Trophoblast cell (in vitro differentiated cells and primary cell): ENCODE results near the gene SNX27.

Experiments
- DNase-seq, 2 donors: peaks; one replicate each; pipeline ENCODE4 v3.0.0-alpha.2; 2016
- H2AFZ ChIP-seq: 2 replicates; pipeline ENCODE4 v1.6.1; 2013; ENCODE audit warnings: low read length, moderate library complexity, mild to moderate bottlenecking; ENCODE audit not compliant: insufficient read depth, poor library complexity
- H2AK5ac ChIP-seq: 2 replicates; pipeline ENCODE4 v1.6.1; 2013; ENCODE audit warnings: mild to moderate bottlenecking, low read length
- H2BK120ac ChIP-seq: 2 replicates; pipeline ENCODE4 v1.6.1; 2013; ENCODE audit warnings: low read length, mild to moderate bottlenecking, moderate library complexity; ENCODE audit not compliant: insufficient read depth, poor library complexity
- H2BK12ac ChIP-seq: 2 replicates; pipeline ENCODE4 v1.6.1; 2013; ENCODE audit warnings: mild to moderate bottlenecking, low read length, moderate library complexity
- H2BK5ac ChIP-seq: 2 replicates; pipeline ENCODE4 v1.6.1; 2013; ENCODE audit warnings: low read length, low read depth, moderate library complexity, mild to moderate bottlenecking; ENCODE audit not compliant: poor library complexity
- H3K14ac ChIP-seq: 2 replicates; pipeline ENCODE4 v1.6.1; 2013; ENCODE audit warnings: mild to moderate bottlenecking, low read length
- H3K18ac ChIP-seq: 2 replicates; pipeline ENCODE4 v1.6.1; 2013; ENCODE audit warnings: mild to moderate bottlenecking, low read length
- H3K23ac ChIP-seq: 2 replicates; pipeline ENCODE4 v1.6.1; 2013; ENCODE audit warnings: low read length
- H3K27ac ChIP-seq: 2 replicates; pipeline ENCODE4 v1.5.1; 2013; ENCODE audit warnings: low read depth, mild to moderate bottlenecking, inconsistent platforms, low read length, moderate library complexity
- H3K27me3 ChIP-seq: 2 replicates; pipeline ENCODE4 v1.6.1; 2013; ENCODE audit warnings: inconsistent platforms, mild to moderate bottlenecking, low read length, moderate library complexity; ENCODE audit not compliant: insufficient read depth
- H3K36me3 ChIP-seq, 2 experiments: 1 replicate in 1 of 2; 2 replicates in 1 of 2; pipeline ENCODE4 v1.6.1; 2013; ENCODE audit warnings: low read length in 2 of 2, mild to moderate bottlenecking in 2 of 2, moderate library complexity in 1 of 2; ENCODE audit not compliant: insufficient read depth in 2 of 2, control insufficient read depth in 1 of 2
- H3K4ac ChIP-seq: 2 replicates; pipeline ENCODE4 v1.6.1; 2013; ENCODE audit warnings: low read depth, mild to moderate bottlenecking, low read length, moderate library complexity
- H3K4me1 ChIP-seq, 2 experiments: 1 replicate in 1 of 2; 2 replicates in 1 of 2; pipeline ENCODE4 v1.6.1; 2013; ENCODE audit warnings: low read length in 2 of 2, mild to moderate bottlenecking in 2 of 2, moderate library complexity in 1 of 2; ENCODE audit not compliant: insufficient read depth in 2 of 2, control insufficient read depth in 1 of 2
- H3K4me2 ChIP-seq: 2 replicates; pipeline ENCODE4 v1.6.1; 2013; ENCODE audit warnings: inconsistent platforms, mild to moderate bottlenecking, low read length, moderate library complexity
- H3K4me3 ChIP-seq: 2 replicates; pipeline ENCODE4 v1.5.1; 2013; ENCODE audit warnings: mild to moderate bottlenecking, low read depth, low read length, inconsistent platforms
- H3K79me1 ChIP-seq: one replicate; pipeline ENCODE4 v1.6.1; 2013; ENCODE audit warnings: low read length
- H3K79me2 ChIP-seq: 2 replicates; pipeline ENCODE4 v1.6.1; 2013; ENCODE audit warnings: low read length, mild to moderate bottlenecking; ENCODE audit not compliant: control insufficient read depth, insufficient read depth, poor library complexity
- H3K9ac ChIP-seq: 2 replicates; pipeline ENCODE4 v1.6.1; 2013; ENCODE audit warnings: mild to moderate bottlenecking, low read length
- H3K9me3 ChIP-seq: 2 replicates; pipeline ENCODE4 v1.6.1; 2013; ENCODE audit warnings: low read depth, mild to moderate bottlenecking, control low read depth, inconsistent platforms, low read length; ENCODE audit not compliant: insufficient read depth
- H4K12ac ChIP-seq: 2 replicates; pipeline ENCODE4 v1.6.1; 2013; ENCODE audit warnings: low read depth, mild to moderate bottlenecking, low read length, moderate library complexity
- H4K8ac ChIP-seq: 2 replicates; pipeline ENCODE4 v1.6.1; 2013; ENCODE audit warnings: low read depth, mild to moderate bottlenecking, low read length, moderate library complexity
- H4K91ac ChIP-seq: one replicate; pipeline ENCODE4 v1.6.1; 2013; ENCODE audit warnings: low read depth, mild to moderate bottlenecking, low read length, moderate library complexity
- WGBS: extraction: QIAGEN DNeasy Blood & Tissue Kit; methylation state at CpG from one replicate; pipeline ENCODE4 v1.1.7; 2013; ENCODE audit warnings: missing lambda C conversion rate; ENCODE audit not compliant: insufficient read length, insufficient coverage; ENCODE audit errors: extremely low coverage; 5-methylcytosine and 5-hydroxymethylcytosine counted together

Gene SNX27

DNA sequence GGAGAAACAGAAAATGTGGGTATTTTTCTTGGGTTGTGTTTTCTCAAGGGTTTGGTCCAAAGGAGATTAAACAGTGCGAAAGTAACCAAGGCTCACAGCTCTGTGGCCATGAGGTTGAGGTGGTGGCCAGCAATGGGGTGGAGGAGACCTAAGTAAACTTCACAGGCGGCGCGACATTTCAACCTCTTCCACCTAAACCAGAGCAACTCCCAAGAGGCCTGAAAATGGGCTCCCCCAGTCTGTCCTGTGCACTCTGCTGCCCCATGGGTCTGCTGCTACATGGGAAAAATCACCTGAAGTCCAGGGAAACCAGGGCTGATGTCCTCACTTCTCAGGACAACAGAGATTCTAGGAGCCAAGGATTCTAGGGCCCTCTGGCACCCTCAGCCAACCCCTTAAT is 92.4 kb downstream of the SNX27 start:
- Histone ChIP-seq H3K9me3 (no peaks in the 10 kb centered on the region), H2BK12ac (no peak overlapping the region), H2BK5ac (no peak overlapping the region), H3K27me3 (no peaks in the 10 kb centered on the region), H2AK5ac (no peak overlapping the region), H4K8ac (no peak overlapping the region), H3K79me1 (no peaks in the 10 kb centered on the region), H2BK120ac (no peak overlapping the region), H3K36me3 (peaks cover 3 to 11% of the 10 kb centered on the region in 2 experiments), H3K79me2 (no peaks in the 10 kb centered on the region), H3K18ac (no peak overlapping the region), H4K12ac (no peak overlapping the region), H3K14ac (no peak overlapping the region), H3K27ac (no peak overlapping the region), H4K91ac (no peak overlapping the region), H3K4me2 (no peak overlapping the region), H3K4me3 (no peak overlapping the region), H3K4ac (no peak overlapping the region), H3K4me1 (peaks cover 9 to 10% of the 10 kb centered on the region in 2 experiments), H3K23ac (no peak overlapping the region), H3K9ac (no peak overlapping the region), H2AFZ (no peak overlapping the region)
- no CpG with 5 or more reads among the region's 4 CpGs for WGBS
- DNase-seq: no peak

DNA sequence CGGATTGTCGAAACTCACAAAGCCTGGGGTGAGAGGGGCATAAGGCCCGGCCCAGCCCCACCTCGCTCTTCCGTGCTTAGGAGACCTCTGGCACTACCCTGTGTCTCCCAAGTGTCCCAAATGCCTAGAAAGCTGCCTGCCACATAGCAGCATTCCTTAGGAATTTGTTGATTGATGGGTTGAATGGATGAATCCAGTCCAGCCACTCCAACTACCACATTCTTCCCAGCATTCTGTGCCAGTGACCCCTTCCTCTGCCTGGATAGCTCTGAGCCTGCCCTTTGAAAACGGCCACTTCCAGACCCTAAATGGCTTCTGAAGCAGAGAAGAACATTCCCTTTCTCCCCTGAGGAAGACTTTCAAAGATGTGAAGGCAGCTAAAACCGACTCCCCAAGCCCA is 93.3 kb downstream of the SNX27 start:
- H3K4ac ChIP-seq: no peak overlapping the region
- H3K9me3 ChIP-seq: no peaks in the 10 kb centered on the region
- no peaks in the 10 kb centered on the region for H3K27me3 ChIP-seq
- H4K12ac ChIP-seq: no peak overlapping the region
- H3K23ac ChIP-seq: no peak overlapping the region
- H3K14ac ChIP-seq: no peak overlapping the region
- no peak overlapping the region for H2BK12ac ChIP-seq
- peak overlapping the region; percentile 19 for H4K8ac ChIP-seq
- peaks cover 3 to 7% of the 10 kb centered on the region in 2 experiments for H3K36me3 ChIP-seq
- no peak overlapping the region for H2AK5ac ChIP-seq
- H3K4me1 ChIP-seq: peaks cover 9 to 10% of the 10 kb centered on the region in 2 experiments
- H2BK120ac ChIP-seq: no peak overlapping the region
- H3K18ac ChIP-seq: no peak overlapping the region
- no peaks in the 10 kb centered on the region for H3K79me2 ChIP-seq
- H2BK5ac ChIP-seq: no peak overlapping the region
- H3K27ac ChIP-seq: no peak overlapping the region
- H2AFZ ChIP-seq: no peak overlapping the region
- H4K91ac ChIP-seq: no peak overlapping the region
- no CpG with 5 or more reads among the region's 7 CpGs for WGBS
- no peak overlapping the region for H3K4me2 ChIP-seq
- no peaks in the 10 kb centered on the region for H3K79me1 ChIP-seq
- DNase-seq: peak in 1 of 2 donors; percentile 43
- H3K9ac ChIP-seq: no peak overlapping the region
- no peak overlapping the region for H3K4me3 ChIP-seq

DNA sequence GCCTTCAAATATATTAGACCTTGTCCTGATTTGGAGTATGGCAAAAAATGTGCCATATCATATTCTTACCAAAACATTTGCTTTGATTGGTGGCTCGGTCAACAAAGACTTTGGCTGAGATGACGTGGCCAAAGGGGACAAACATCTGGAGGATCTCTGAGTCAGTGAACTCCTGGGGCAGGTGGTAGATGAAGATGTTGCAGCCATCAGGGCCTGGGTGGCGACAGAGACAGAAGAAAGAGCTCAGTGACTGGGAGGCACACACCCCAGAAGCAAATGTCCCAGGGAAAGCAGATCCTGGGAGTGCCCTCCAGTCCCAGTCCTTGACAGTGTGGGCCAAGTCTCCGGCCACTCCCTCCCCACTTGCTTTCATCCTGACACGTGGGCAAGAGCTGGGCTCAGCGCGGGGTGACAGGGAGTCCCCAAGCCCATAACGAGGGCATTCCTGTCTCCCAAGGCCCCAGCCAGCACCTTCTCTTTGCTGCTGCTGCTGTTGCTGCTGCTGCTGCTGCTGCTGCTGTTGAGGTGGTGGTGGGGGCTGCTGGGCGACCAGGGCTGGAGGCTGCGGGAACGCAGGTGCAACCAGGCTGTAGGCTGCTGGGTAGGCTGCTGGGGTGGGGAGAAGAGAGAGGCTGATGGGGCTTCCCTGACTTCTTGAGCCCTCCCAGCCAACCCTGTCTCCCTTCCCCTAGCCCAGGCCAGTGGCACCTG is 94.1 kb downstream of the SNX27 start:
- H3K4me1 ChIP-seq: peaks cover 9 to 10% of the 10 kb centered on the region in 2 experiments
- no peak overlapping the region for H3K4me3 ChIP-seq
- no peak overlapping the region for H3K23ac ChIP-seq
- DNase-seq: peak; percentile 40 to 68
- no peak overlapping the region for H2BK5ac ChIP-seq
- no peak overlapping the region for H4K91ac ChIP-seq
- no peak overlapping the region for H2AFZ ChIP-seq
- H3K4ac ChIP-seq: no peak overlapping the region
- no peaks in the 10 kb centered on the region for H3K79me1 ChIP-seq
- WGBS: no CpG with 5 or more reads among the region's 11 CpGs
- H3K18ac ChIP-seq: no peak overlapping the region
- no peak overlapping the region for H3K9ac ChIP-seq
- H3K9me3 ChIP-seq: no peaks in the 10 kb centered on the region
- H3K4me2 ChIP-seq: no peak overlapping the region
- H4K12ac ChIP-seq: no peak overlapping the region
- H3K36me3 ChIP-seq: peaks cover 3 to 6% of the 10 kb centered on the region in 2 experiments
- H3K14ac ChIP-seq: no peak overlapping the region
- H4K8ac ChIP-seq: no peak overlapping the region
- no peak overlapping the region for H3K27ac ChIP-seq
- no peaks in the 10 kb centered on the region for H3K79me2 ChIP-seq
- no peak overlapping the region for H2BK120ac ChIP-seq
- H2BK12ac ChIP-seq: no peak overlapping the region
- H2AK5ac ChIP-seq: no peak overlapping the region
- no peaks in the 10 kb centered on the region for H3K27me3 ChIP-seq

DNA sequence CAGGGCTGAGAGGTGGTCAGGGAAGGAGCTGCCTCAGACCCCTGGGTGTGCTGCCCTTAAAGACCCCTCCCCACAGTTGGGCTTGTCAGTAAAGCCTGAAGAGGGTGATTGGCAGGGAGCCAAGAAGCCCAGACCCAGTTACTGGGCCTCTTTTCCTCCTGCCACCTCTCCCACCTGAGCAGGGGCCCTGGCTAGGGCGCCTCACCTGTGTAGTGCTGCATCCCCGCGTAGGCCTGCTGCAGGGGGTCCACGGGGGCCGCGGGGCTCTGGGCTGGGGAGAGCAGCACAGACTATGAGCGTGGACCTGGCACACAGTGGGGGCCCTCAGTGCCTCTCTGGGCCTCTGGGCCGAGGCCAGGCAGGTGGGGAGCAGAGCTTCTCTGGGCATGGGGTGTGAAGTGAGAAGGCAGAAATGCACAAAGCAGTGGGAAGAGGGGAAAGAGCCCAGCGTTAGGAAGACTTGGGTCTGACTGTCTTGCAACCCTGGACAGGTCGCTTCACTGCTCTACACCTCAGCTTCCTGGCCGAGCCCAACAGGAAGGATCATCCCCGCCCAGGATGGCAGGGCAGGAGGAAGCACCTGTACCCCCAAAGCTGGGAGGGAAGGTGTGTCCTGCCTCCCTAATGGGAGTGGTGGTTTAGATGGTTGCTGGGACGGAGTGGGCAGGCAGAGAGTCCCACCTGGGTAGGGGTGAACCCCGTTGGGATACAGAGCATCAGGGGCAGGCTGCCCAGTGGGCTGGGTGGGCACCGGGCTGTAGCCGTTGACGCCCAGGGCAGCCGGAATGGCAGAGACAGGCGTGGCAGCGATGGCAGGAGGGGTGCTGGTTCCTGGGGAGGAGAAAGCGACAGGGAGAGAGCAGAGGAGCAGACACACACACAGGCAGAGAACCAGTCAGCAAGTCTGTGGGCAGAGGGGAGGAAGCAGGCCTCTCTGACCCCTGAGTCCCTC is 94.9 kb downstream of the SNX27 start:
- H3K4ac ChIP-seq: no peak overlapping the region
- no peaks in the 10 kb centered on the region for H3K36me3 ChIP-seq
- H3K79me2 ChIP-seq: no peaks in the 10 kb centered on the region
- H3K79me1 ChIP-seq: no peaks in the 10 kb centered on the region
- no CpG with 5 or more reads among the region's 21 CpGs for WGBS
- no peak for DNase-seq
- peak overlapping the region; percentile 14 for H3K4me3 ChIP-seq
- H2BK12ac ChIP-seq: no peak overlapping the region
- H2BK120ac ChIP-seq: no peak overlapping the region
- no peak overlapping the region for H3K23ac ChIP-seq
- no peaks in the 10 kb centered on the region for H3K27me3 ChIP-seq
- H4K12ac ChIP-seq: no peak overlapping the region
- no peak overlapping the region for H3K4me2 ChIP-seq
- H3K9ac ChIP-seq: no peak overlapping the region
- no peak overlapping the region for H3K18ac ChIP-seq
- no peak overlapping the region for H2AK5ac ChIP-seq
- H3K14ac ChIP-seq: no peak overlapping the region
- H2BK5ac ChIP-seq: no peak overlapping the region
- no peak overlapping the region for H4K8ac ChIP-seq
- no peak overlapping the region for H3K27ac ChIP-seq
- H2AFZ ChIP-seq: no peak overlapping the region
- H4K91ac ChIP-seq: no peak overlapping the region
- no peaks in the 10 kb centered on the region for H3K9me3 ChIP-seq
- peaks cover 9 to 10% of the 10 kb centered on the region in 2 experiments for H3K4me1 ChIP-seq
